Measurements from ENCODE around the gene TULP3.

The TULP3 gene

GRCh38 chr12:2854669-2855453, 35.8 kb upstream of the TULP3 start:
- ATAC-seq: no peak
- TF ChIP-seq PPARA (CRISPR knock-in tag; IDR thresholded peaks at IDR 0.05; ENCODE audit: borderline replicate concordance): no peak
- TF ChIP-seq CREB5 (CRISPR knock-in tag; IDR thresholded peaks at IDR 0.05; ENCODE audit: low read depth): no peak
- no peak for TF ChIP-seq ZNF70 (CRISPR knock-in tag; IDR thresholded peaks at IDR 0.05)
- TF ChIP-seq TSHZ2 (CRISPR knock-in tag; IDR thresholded peaks at IDR 0.05): no peak
- TF ChIP-seq POU6F1 (CRISPR knock-in tag; IDR thresholded peaks at IDR 0.05; ENCODE audit: borderline replicate concordance, low read depth): no peak
- TF ChIP-seq GLIS3 (CRISPR knock-in tag; IDR thresholded peaks at IDR 0.05): no peak
- no peak for TF ChIP-seq ZFP30 (CRISPR knock-in tag; IDR thresholded peaks at IDR 0.05)
- no peak for TF ChIP-seq ZNF565 (CRISPR knock-in tag; conservative IDR thresholded peaks at IDR 0.05; ENCODE audit: low read depth)
- no peak for TF ChIP-seq ZNF8 (CRISPR knock-in tag; IDR thresholded peaks at IDR 0.05)
- no peak for TF ChIP-seq OSR1 (CRISPR knock-in tag; IDR thresholded peaks at IDR 0.05)
- no peak for TF ChIP-seq TOX (CRISPR knock-in tag; IDR thresholded peaks at IDR 0.05; ENCODE audit: borderline replicate concordance)
- no peak for TF ChIP-seq TCF4 (CRISPR knock-in tag; IDR thresholded peaks at IDR 0.05; ENCODE audit: borderline replicate concordance)
- TF ChIP-seq BACH2 (CRISPR knock-in tag; IDR thresholded peaks at IDR 0.05; ENCODE audit: borderline replicate concordance): no peak
- no peak for TF ChIP-seq CSDC2 (CRISPR knock-in tag; IDR thresholded peaks at IDR 0.05)
- no peak for TF ChIP-seq ESRRG (CRISPR knock-in tag; IDR thresholded peaks at IDR 0.05)
- TF ChIP-seq ISL1 (CRISPR knock-in tag; IDR thresholded peaks at IDR 0.05): no peak
- TF ChIP-seq ZC3H10 (CRISPR knock-in tag; IDR thresholded peaks at IDR 0.05): no peak
- no peak for TF ChIP-seq PATZ1 (CRISPR knock-in tag; IDR thresholded peaks at IDR 0.05; ENCODE audit: borderline replicate concordance)
- TF ChIP-seq CSRNP3 (CRISPR knock-in tag; IDR thresholded peaks at IDR 0.05): no peak

- TF ChIP-seq GLIS3 (CRISPR knock-in tag; IDR thresholded peaks at IDR 0.05): no peak
- no peak for TF ChIP-seq ZNF8 (CRISPR knock-in tag; IDR thresholded peaks at IDR 0.05)
- no peak for TF ChIP-seq ZNF565 (CRISPR knock-in tag; conservative IDR thresholded peaks at IDR 0.05; ENCODE audit: low read depth)
- TF ChIP-seq ISL1 (CRISPR knock-in tag; IDR thresholded peaks at IDR 0.05): no peak
- TF ChIP-seq SNAI2 (CRISPR knock-in tag; IDR thresholded peaks at IDR 0.05): no peak
- TF ChIP-seq ZFP3 (CRISPR knock-in tag; IDR thresholded peaks at IDR 0.05): no peak
- no peak for TF ChIP-seq OSR1 (CRISPR knock-in tag; IDR thresholded peaks at IDR 0.05)
- no peak for TF ChIP-seq RARB (CRISPR knock-in tag; IDR thresholded peaks at IDR 0.05)
- no peak for TF ChIP-seq TCF4 (CRISPR knock-in tag; IDR thresholded peaks at IDR 0.05; ENCODE audit: borderline replicate concordance)
- no peak for TF ChIP-seq CREB5 (CRISPR knock-in tag; IDR thresholded peaks at IDR 0.05; ENCODE audit: low read depth)
- no peak for TF ChIP-seq POU6F1 (CRISPR knock-in tag; IDR thresholded peaks at IDR 0.05; ENCODE audit: borderline replicate concordance, low read depth)
- TF ChIP-seq CSRNP3 (CRISPR knock-in tag; IDR thresholded peaks at IDR 0.05): no peak
- ATAC-seq: no peak
Observed at GRCh38 chr12:2855546-2855945, 35.1 kb upstream of the TULP3 start.

Measured in SK-N-SH treated with all-trans-retinoic acid at 6 μM for 48 hours (cell line).